GM21526 (cell line): Measurements from ENCODE around the gene ANKFN1.

ENCODE experiments used
- ATAC-seq: cut with Tn5 transposase; IDR thresholded peaks from one replicate; pipeline ENCODE4 v1.9.1; 2021; ENCODE audit warnings: moderate library complexity; ENCODE audit not compliant: unreplicated experiment, low FRiP score

The ANKFN1 gene

DNA sequence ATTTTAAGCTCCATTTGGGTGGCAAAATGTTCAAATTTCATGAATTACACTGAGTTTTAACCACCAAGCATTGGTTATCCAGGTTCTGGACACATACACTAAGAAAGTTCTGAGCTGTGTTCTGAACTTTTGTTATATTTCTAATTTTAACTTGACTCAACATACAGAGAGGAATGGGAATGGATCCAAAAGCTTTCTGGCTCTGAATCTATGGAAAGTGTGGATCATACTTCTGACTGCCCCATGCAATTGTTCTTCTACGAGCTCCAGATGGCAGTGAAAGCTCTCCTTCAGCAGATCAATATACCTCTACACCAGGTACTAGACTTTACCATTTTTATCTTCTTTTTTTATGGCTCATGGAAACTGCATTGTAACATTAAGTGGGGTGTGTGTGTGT is 327.2 kb downstream of the ANKFN1 start:
- ATAC-seq = no peak

- no peak for ATAC-seq
Observed at GRCh38 chr17:56481659-56482058, 328.4 kb downstream of the ANKFN1 start.

GRCh38 chr17:56482229-56482628 is 329.0 kb downstream of the ANKFN1 start:
- ATAC-seq = no peak

- no peak for ATAC-seq
Observed at GRCh38 chr17:56486732-56487131, 333.5 kb downstream of the ANKFN1 start.

DNA sequence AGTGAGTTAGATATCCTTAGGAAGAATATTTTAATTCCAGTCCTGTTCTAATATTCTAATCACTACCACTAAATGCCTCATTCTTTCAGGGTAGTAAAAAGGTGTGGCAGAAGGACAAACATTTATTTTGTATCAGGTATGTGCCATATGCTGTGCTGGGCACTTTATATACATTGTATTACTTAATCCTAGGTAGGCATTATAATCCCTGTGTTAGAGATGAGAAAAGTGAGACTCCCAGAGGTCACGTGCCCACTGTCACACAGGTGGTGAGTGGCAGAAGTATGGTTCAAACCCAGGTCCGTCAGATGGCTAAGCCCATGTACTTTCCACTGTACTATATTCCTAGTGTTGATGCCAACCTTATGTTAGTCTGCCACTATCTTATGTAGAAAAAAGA is 335.5 kb downstream of the ANKFN1 start:
- ATAC-seq = no peak

GRCh38 chr17:56489980-56490379 is 336.7 kb downstream of the ANKFN1 start:
- ATAC-seq = no peak

- no peak for ATAC-seq
Observed at GRCh38 chr17:56495556-56495955, 342.3 kb downstream of the ANKFN1 start.

DNA sequence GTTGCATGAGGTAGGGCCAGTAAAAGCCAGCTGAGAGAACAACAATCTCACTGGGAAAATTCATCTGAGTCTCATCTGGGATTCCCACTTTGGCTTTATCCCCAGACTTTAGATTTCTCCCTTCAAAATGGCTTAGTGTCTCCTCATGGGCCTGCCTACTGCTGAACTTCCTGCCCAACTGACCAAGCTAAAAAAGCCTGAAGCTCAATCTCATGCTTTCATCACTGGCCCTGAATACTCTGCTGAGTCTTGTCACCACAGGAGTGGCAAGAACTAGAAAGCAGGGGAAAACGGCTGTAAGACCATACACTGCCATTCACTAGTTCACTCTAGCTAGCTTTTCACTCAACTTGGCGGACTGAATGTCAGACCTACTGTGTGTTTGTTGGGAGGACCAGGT is 343.9 kb downstream of the ANKFN1 start:
- no peak for ATAC-seq

GRCh38 chr17:56499799-56500388 is 346.6 kb downstream of the ANKFN1 start:
- no peak for ATAC-seq

DNA sequence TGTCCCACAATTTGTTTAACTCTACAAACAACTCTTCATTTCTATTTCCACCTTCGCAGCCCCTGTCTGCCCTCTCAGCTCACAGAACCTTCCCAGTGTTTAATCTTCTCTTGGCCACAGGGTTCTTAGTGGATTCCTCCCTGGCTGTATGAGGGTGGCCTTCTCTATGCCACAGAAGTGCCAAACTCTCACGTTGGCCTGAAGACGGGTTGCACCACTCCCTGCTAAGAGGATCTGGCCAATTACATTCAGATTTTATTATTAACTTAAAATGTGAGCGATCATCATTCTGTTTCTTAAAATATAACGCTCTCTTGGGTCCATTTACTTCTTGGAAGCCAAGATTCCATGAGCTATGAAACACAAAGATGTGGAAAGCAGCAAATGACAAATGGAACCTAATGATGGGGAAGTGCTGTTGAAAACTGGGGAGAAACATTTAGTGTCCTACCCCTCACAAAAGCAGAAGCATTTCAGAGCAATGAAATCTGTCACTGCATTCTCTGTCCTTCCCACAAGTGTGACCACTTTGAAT is 348.9 kb downstream of the ANKFN1 start:
- ATAC-seq = no peak

GRCh38 chr17:56505154-56505756 is 352.0 kb downstream of the ANKFN1 start:
- no peak for ATAC-seq

GRCh38 chr17:56506349-56506748 is 353.1 kb downstream of the ANKFN1 start:
- no peak for ATAC-seq

GRCh38 chr17:56510554-56511342 is 357.5 kb downstream of the ANKFN1 start:
- no peak for ATAC-seq

DNA sequence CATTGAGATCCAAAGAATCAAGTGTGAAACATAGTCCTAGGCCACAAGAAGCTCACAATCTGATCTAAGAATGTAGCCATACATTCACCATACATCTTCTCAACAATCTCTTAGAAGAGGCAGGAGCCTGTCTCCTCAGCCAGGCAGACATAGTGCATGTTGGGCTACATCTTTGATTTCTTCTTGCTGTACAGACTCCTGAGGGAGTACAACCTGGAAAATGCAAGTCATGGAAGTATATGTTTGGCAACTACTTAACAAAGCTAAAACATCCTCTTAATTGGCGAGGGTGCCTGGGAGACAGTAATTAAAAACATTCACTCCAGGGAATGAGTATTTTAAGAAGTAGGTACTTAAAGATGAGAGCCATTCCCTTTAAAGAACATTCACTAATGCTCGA is 361.0 kb downstream of the ANKFN1 start:
- no peak for ATAC-seq

DNA sequence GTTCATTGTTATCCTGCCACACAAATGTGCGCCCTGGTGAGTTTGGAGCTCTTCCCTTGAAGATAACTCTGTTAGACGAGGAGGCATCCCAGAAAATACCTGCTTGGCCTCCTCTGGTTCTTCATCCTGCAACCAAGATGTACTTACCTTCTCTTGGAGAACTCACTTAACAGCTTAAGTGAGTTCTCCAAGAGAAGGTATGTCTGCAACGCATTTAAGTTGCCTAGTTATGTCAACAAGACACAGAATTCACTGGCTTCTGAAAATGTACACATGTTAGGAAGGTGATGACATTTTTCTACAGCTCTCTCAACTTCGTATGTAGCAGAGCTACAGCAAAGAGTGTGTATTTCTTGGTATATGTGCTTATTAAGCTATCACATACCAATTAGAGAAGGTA is 361.6 kb downstream of the ANKFN1 start:
- no peak for ATAC-seq

DNA sequence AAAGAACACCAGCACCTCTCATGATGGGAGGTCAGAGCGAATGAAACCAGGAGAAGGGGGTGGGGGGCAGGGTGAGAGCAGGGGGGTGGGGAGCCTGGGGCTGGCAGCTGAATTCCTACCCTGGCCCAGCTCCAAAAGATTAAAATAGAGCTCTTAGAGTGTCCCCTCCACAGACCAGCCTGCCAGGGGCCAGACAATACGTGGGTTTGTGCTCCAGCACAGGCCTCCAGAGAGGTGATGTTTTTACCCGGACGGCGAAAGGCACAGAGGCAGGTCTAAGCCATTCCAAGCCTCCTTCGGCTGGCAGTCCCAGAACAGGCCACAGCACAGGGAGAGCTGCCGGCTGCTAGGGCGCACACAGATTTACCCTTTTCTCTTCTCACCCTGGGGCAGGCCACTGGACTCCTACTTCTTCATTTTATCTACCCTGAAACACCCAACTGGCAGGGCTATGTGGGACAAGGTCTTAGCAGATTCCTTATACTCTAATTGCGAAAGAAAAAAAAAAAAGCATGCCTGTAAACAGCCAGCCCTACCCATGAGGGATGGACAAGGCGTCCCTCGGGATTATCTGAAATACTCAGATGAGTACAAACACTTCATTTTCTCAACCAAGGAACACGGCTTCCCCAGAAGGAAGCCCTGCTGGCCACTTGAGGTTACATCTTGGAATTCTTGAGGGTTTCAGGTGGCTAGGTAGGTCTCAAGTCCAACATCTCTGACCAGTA is 368.3 kb downstream of the ANKFN1 start:
- no peak for ATAC-seq

GRCh38 chr17:56523042-56523441 is 369.8 kb downstream of the ANKFN1 start:
- ATAC-seq = no peak

- no peak for ATAC-seq
Observed at GRCh38 chr17:56528696-56529095, 375.4 kb downstream of the ANKFN1 start.

DNA sequence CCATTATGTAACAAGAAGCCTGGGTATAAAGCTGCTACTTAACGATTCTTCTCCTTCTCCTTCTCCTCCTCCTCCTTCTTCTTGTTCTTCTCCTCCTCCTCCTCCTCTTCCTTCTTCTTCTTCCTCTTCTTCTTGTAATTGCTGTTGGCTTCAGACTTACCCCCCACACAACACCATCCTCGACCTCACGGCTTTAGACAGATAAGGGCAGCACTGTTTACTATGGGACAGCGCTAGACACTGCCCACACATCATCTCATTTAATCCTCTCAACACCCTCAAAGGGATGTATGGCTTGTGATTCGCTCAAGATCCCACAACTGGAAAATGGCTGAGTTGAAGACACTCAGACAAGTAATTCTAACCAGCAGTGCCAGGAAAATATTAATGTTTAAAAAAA is 379.7 kb downstream of the ANKFN1 start:
- ATAC-seq = no peak

- ATAC-seq = no peak
Observed at GRCh38 chr17:56536766-56537165, 383.5 kb downstream of the ANKFN1 start.

GRCh38 chr17:56540836-56541235 is 387.6 kb downstream of the ANKFN1 start:
- ATAC-seq = no peak
